GM21526 (cell line): ENCODE measurements around the gene PNP.
A peak's percentile ranks its signal among the peaks of the same experiment; 100 is the strongest.

ENCODE experiments used
- ATAC-seq: cut with Tn5 transposase; IDR thresholded peaks from one replicate; pipeline ENCODE4 v1.9.1; 2021; ENCODE audit warnings: moderate library complexity; ENCODE audit not compliant: unreplicated experiment, low FRiP score

Gene PNP

DNA sequence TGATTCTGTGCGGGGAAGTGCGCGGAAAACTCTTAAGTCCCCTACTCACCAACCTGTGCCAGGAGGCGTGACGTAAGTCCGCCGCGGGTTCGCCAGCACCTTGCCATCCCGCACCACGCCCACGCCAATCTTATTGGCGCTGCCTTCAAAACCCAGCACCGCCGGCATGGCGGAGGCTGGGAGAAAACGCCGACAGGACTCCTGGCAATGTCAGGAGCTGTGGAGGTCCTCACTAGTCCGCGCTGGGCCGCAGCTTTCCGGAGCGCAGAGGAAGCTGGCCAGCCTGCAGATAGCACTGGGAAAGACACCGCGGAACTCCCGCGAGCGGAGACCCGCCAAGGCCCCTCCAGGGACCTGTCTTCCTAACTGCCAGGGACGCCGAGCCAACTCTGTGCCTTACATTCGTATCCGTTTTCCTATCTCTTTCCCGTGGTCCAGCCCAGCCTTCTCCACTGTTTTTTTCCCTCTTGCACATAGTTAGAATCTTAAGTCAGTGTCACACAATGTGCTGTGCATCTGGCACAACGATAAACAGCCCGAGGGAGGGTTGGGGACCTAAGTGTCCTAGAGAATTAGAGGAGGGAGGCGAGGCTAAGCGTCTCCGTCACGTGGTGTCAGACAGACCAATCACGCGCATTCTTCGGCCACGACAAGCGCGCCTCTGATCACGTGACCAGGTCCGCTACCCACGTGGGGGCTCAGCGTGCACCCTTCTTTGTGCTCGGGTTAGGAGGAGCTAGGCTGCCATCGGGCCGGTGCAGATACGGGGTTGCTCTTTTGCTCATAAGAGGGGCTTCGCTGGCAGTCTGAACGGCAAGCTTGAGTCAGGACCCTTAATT is 14.5 kb upstream of the PNP start, which contains the start of the genes APEX1 and OSGEP:
TSS of gene APEX1 (plus strand) at position 711 of the 839 bp plus-strand sequence. CDS start 420 bp downstream, outside the sequence.
TSS of gene OSGEP (minus strand) at position 297 of the 839 bp plus-strand sequence. CDS start at position 168, 129 bp downstream.
- peak; percentile 73 for ATAC-seq

DNA sequence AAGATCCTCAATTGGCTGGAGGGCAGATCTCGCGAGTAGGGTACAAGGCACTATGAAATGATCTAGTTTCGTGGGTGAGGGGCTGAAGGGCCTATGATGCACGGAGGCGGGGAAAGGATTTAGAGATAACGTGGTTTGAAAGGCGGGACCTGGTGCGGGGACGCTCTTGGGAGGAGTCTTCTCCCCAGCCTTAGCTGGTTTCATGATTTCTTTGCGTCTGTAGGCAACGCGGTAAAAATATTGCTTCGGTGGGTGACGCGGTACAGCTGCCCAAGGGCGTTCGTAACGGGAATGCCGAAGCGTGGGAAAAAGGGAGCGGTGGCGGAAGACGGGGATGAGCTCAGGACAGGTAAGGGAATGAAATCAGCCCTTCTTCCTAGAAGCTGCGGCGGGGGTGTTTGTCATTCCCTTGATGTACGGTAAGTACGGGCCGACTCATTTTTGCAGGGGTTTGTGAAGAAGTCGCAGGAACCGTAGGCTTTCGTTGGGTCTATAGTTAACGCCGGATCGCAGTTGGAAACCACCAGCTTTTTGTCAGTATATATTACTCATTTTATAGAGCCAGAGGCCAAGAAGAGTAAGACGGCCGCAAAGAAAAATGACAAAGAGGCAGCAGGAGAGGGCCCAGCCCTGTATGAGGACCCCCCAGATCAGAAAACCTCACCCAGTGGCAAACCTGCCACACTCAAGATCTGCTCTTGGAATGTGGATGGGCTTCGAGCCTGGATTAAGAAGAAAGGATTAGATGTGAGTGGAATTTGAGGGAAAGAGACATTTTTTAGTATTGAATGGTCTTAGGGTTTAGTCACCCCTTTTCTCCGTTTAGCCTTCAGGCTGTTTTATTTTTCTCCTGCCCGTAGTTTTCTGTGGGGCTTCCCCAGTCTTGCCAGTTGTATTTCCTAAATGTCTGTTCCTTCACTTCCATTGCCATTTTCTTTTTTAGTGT is 13.6 kb upstream of the PNP start:
- ATAC-seq: peak; percentile 47

- ATAC-seq: no peak
These were observed 12.2 kb upstream of the PNP start for GRCh38 chr14:20456971-20457370.

GRCh38 chr14:20458031-20458789 is 11.0 kb upstream of the PNP start:
- no peak for ATAC-seq

DNA sequence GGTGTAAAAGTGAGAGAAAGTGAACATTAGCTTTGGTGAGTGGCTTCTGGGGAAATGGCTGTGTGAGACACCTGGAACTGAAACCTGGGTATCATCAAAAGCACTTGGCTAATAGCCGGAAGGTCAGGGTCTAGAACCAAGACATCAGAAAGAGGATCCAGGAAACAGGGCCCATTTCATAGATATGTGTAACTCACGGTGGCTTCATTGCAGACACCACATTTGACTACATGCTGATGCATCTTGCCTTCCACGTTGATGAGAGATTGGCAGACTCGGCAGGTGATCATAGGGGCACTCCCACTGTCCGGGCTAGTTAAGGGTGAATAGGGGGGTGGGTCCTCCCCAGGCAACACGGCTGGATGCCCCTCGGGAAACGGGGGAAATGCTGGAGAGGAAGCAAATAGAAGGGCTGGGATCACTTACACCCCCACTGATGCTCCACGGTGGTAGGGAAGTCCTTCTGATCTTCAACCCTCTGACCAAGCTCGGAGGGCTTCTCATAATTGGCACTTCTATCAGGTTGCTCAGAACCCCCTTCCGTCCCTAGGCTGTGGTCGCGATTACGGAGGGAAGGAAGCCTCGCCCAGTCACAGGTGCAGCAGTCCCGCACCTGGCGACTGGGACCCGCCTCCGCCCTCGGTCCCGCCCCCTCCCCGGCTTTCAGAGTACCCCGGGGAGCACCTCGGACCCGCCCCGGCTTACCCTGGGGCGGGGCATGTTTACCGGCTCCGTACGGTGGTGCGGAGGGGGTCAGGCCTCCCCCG is 8.6 kb upstream of the PNP start:
- no peak for ATAC-seq

DNA sequence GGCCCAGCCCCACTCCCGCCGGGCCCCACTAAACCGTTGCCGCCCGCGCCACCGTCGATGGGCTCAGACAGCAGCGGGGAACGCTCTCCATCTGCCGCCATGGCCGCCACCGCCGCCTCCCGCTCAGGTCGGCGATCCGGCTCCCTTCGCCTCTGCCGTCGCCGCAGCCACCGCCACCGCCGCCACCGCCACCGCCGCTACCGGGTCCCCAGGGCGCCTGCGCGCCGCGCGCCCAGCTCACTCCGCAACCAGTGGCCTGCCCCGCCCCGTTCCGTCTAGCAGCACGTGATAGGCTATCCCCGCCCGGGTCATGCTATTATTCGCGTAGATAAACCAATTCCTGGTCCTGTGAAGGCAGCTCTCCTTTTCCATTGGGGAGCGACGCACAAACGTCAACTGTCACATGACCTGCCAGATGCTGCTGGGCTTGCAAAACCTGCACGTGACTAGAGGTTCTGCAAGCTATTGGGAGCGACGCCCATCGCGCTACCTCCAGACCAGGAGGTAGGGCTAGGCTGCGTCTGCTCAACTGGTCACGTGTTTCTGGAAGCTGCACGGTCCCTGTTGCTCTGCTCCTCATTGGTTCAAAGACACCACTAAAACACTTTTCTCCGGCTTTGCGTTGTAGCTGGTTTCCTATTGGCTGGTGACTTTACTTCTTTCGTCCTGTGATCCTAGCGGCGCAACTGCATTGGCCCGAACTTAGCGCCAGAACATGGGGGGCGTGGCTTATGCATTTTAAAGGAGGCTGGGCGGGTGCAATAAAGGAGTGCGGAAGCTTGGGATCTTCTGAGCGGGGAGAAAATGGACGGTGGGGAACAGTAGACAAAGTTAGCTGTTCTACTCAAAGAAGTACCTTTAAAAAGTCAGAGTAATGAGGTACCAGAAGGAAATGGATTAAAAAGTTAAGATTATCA is 7.7 kb upstream of the PNP start, which contains the start of gene PIP4P1:
TSS of gene PIP4P1 (minus strand) at position 210 of the 917 bp plus-strand sequence. CDS start at position 101, 109 bp downstream.
- ATAC-seq: peak; percentile 90

- ATAC-seq: peak; percentile 1
These were observed 403 bp upstream of the PNP start for GRCh38 chr14:20468764-20469241.

DNA sequence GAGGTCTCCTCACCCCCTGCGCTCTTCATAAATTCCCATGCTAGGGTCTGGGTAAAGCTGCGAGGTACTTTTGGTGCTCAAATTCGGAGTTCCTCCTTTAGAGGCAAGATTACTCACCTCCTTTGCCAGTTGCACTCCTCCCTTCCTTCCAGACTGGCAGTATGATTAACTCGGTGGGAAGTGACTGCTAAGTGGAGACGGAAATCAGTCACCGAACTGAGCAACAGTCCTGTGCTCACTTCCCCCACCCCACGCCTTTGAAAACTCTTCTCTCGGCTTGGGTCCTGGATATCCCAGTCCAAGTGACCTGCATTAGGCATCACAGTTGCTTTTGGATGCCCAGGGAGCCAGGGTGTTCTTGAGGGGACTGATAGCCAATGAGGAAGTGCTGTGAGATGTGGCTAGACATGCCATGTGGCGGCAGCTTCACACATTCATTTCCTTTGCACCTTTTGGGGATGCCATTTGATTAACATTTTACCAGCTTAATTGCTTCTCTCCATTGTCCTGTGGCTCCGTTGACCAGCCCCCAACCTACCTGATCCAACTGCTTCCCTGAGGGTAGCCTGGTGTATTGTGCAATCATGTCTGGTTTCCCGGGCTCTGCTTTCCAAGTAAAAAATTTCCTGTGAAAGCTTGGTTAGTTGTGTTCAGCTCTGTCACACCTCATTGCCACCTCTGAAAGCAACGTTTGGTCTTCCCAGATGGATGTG is 840 bp downstream of the PNP start:
- peak; percentile 24 for ATAC-seq

DNA sequence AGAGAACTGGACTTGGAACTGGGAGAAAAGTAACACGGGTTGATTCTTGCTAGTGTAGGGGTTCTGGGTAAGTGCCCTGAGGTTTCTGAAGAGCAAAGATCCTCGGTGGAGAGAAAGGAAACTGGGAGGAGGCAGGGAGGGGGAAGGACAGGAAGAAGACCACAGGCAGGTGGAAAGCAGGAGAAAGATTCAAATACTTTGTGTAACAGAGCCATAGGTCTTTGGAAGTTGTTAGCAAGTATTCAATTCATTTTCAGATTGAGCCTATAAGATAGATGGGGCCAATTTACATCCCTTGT is 1.3 kb downstream of the PNP start:
- ATAC-seq: no peak

DNA sequence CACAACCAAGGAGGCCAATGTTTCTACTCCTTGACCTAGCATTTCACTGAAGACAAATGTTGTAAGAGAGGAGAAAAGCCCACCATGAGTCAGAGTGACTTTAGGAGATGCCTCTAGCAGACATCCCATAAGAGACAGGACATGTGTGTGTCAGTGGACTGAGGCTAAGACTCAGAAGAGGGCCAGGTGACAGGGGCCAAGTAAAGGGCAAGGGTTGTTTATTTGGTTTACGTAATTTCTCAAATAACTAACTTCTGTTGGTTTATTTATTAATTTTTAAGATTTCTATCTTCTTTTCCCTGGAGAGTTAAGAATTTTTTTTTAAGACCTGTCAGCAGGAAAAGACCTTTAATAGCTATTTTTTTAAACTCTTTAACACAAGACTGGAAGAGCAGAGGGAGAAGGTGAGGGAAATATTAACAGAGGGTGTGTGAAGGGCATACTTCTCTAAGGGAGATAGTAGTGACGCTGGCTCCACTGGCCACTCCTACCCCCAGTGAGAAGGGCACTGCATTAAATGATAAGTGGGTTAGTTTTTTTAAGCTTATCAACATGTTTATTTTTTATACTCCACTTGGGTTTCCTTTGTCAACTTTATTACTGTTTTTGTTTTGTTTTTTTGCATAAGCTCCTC is 3.4 kb downstream of the PNP start:
- ATAC-seq: no peak

GRCh38 chr14:20476776-20477175 is 7.6 kb downstream of the PNP start:
- no peak for ATAC-seq

DNA sequence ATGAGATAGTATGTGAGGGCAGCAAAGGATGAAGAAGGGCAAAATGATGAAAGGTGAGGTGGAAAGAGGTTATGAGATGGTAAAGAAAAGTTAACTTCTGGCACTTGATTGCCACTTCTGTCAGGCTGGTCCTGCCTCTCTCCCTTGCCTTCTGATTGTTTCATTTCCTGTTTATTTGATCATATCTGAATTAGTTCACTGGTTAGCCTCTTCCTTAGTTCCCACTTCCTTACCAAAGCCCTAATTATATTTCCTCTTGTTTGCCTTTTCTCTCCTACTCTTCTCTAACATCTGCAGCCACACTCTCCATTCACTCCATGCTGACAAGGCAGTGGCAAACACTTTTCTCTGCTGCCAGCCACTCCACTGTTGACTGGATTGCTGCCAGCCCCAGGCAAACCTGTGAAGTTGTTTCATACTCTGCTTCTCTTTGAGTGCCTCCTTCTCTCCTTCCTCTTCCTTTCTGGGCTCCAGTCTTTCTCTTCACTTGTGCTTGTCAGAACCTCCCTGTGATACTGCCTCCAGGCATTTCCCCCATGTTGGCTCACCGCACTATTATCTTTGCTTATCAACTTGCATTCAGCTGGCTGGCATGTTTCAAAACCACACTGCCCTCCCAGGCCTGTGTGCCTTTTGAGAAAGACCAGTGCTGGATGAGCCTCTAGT is 8.1 kb downstream of the PNP start:
- no peak for ATAC-seq

DNA sequence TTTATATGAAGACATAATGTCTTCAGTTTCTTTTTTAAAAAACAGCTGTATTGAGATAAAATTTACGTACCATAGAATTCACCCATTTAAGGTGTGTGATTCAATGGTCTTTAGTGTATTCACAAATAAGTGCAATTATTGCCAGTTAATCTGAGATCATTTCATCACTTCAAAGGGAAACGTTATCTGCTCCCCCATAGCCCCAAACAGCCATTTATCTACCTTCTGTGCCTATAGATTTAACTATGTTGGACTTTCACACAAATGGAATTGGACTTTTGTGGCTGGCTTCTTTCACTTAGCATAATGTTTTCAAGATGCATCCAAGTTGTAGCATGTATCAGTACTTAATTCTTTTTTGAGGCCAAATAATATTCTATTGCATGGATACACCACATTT is 9.7 kb downstream of the PNP start:
- ATAC-seq: no peak

DNA sequence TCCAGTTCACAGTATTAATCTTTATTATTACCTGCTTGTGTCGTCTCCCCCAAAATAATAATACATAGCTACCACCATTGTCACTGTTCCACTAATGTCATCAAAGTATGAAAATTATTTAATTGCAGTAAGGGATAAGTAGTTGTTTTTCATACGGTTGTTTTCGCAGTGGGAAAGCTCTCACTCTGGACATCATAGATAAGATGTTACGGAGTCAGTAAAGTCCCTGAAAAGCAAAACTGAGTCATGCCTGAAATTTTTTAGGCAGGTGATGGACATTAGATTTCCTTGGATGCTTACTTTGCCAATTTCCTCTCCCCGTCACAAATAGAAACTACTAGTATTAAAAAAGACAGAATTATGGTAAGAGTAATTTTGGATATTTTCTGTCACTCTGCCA is 13.2 kb downstream of the PNP start:
- ATAC-seq: no peak

GRCh38 chr14:20485900-20486299 is 16.7 kb downstream of the PNP start:
- ATAC-seq: no peak

DNA sequence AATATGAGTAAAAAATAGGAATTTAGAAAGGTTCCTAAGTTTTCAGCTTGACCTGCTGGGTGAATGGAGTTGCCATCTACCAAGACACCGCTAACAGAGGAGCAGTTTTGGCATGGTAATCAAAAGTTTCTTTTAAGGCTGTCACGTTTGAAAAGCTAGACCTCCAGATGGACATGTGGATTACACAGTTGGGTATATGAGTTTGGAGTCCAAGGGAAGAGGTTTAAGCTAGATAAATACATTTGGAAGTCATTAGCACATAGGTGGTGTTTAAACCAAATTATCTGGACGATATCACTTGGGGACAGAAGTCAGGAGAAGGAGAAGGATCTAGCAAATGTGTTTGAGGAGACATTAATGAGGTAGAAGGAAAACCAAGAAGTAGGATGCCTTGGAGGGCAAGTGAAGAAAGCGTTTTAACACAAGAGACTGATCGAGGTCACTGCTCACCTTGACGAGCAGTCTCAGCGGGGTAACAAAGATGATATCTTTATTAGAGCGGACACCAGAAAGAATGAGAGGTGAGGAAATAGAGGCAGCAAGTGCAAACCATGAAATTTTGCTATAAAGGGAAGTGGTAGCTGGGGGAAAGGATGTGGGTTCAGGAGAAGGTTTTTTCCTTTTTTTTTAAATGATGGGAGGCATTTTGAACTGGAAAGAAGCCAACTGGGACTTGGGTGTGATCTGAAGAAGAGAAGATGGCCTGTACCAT is 17.6 kb downstream of the PNP start:
- no peak for ATAC-seq

GRCh38 chr14:20487396-20487725 is 18.2 kb downstream of the PNP start:
- ATAC-seq: no peak
